HFFc6 (cell line): ENCODE measurements around the gene NIBAN1. TPM values are rescaled to one million over a fixed set of nuclear protein-coding genes. Genes with fewer than 3 reads are reported as not detected.

ENCODE experiments used
- DNase-seq: peaks from one replicate; pipeline ENCODE4 v3.0.0-alpha.2; 2018
- H3K27ac Mint-ChIP-seq: 2 replicates; pipeline ENCODE4 v1.8.0; 2020; ENCODE audit warnings: mild to moderate bottlenecking, mixed read lengths
- H3K27me3 Mint-ChIP-seq: 2 replicates; pipeline ENCODE4 v1.8.0; 2021; ENCODE audit warnings: mild to moderate bottlenecking, moderate library complexity, mixed read lengths; ENCODE audit not compliant: insufficient read depth
- H3K36me3 Mint-ChIP-seq: 2 replicates; pipeline ENCODE4 v1.8.0; 2021; ENCODE audit warnings: low read depth, mixed read lengths
- H3K4me1 Mint-ChIP-seq: 2 replicates; pipeline ENCODE4 v1.8.0; 2020; ENCODE audit warnings: low read depth, mixed read lengths
- H3K4me3 Mint-ChIP-seq: 2 replicates; pipeline ENCODE4 v1.8.0; 2020; ENCODE audit warnings: mild to moderate bottlenecking, moderate library complexity, mixed read lengths
- H3K9me3 Mint-ChIP-seq: 2 replicates; pipeline ENCODE4 v1.8.0; 2020; ENCODE audit warnings: mild to moderate bottlenecking, mixed read lengths
- CTCF ChIP-seq: fragments of 200-600 bp; sonication (generic); IDR thresholded peaks from 2 replicates; pipeline ENCODE4 v1.5.0; 2021; ENCODE audit warnings: antibody characterized with exemption, mild to moderate bottlenecking
- long read RNA-seq: library from polyadenylated mRNA; unstranded; transcript quantifications from one replicate; pipeline ENCODE4 v2.0.0, GENCODE V29; 2019
- total RNA-seq, 6 experiments: library from RNA; stranded (reverse); fragmentation: NEBNext Ultra II Directional; extraction: Animal tissue kit (Norgen Biotek cat#: 25700); gene quantifications; 2 replicates in 1 of 6; 3 replicates in 5 of 6; pipeline ENCODE4 v1.2.3, GENCODE V29; 2021

NIBAN1 gene
- total RNA-seq: 10 to 100 TPM; 13.2 to 29.8 (median 27.6) TPM
- long read RNA-seq, full-length matches to known transcripts: 12 of 21 reads
- long read RNA-seq, partial matches to known transcripts: 0 of 21 reads
- long read RNA-seq, other reads (novel, unspliced or antisense): 9 of 21 reads

DNA sequence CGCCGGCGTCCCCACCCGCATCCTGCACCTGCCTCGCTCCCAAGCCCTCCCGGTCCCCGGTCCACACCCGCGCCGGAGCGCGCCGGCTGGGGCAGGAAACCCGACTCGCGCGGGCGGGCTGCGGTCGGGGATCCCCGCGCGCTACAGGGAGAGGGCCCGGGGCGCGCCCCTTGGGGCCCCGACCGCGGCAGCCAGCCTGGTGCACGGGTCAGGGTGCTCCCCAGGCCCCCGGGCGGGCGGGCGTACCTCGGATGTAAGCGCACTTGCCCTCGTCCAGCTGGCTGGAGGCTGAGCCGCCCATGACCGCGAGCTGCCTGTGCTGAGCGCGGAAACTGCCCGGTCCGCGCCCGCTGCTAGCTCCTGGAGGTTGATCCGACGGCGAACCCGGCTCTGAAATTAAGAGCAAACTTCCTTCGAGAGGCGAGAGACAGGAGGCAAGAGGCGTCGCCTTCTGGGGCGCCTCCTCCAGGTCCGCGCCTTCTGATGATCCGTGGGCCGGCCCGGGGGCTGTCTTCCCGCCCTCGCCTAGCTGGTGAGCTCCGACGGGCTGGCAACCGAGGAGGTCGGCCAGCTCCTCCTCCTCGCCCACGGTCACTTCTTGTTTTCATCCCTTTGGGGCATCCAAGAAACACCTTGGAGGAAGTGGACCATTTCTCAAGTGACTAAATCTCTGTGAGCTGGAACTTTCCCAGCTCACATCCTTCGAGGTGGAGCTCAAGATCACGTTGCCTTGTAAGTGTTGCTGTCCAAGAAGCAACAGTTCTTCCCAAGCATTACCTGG, at the start of gene NIBAN1:
Gene NIBAN1, minus strand, starts transcription at position 453 of the 781 bp plus-strand sequence. Its CDS starts 152 bp downstream, at position 301.
- Mint-ChIP-seq H3K27ac (peak within 1 kb of the TSS; percentile 96), H3K4me3 (peak within 1 kb of the TSS; percentile 99), H3K27me3 (no peaks in the 10 kb centered on the region; the same call in 1 of the 2 replicates), H3K9me3 (no peaks in the 10 kb centered on the region), H3K4me1 (peaks cover 40% of the 10 kb centered on the region), H3K36me3 (no peaks in the 10 kb centered on the region)
- peak; percentile 27 for DNase-seq
- TF ChIP-seq CTCF: peak; percentile 1; the same call in 1 of the 2 replicates

DNA sequence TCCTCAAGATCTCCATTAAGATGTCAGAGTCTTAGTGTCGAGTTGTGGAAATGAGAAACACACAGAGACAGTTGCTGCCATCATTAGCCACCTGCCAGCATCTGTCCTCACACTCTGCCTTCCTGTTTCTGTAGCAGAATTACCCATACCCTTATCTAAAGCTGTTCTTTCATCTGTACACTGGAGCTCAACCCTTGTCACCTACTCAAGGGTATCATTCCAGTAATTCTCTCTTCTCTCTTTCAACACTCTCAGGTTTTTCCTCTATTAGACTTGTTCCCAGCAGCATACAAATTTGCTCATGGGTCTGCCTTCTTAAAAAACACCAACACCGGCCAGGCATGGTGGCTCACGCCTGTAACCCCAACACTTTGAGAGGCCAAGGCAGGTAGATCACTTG, 43.7 kb upstream of the NIBAN1 start:
- Mint-ChIP-seq H3K36me3 (no peaks in the 10 kb centered on the region), H3K9me3 (no peaks in the 10 kb centered on the region), H3K27me3 (peaks cover 1% of the 10 kb centered on the region), H3K27ac (peak overlapping the region; percentile 47), H3K4me1 (peaks cover 20% of the 10 kb centered on the region), H3K4me3 (no peak overlapping the region)
- no peak for DNase-seq
- TF ChIP-seq CTCF: no peak

GRCh38 chr1:185017338-185017737, 43.0 kb upstream of the NIBAN1 start:
- H3K9me3 Mint-ChIP-seq: no peaks in the 10 kb centered on the region
- H3K27ac Mint-ChIP-seq: peak overlapping the region; percentile 80
- TF ChIP-seq CTCF: no peak
- no peaks in the 10 kb centered on the region for H3K36me3 Mint-ChIP-seq
- H3K4me1 Mint-ChIP-seq: peaks cover 20% of the 10 kb centered on the region
- no peak overlapping the region; the same call in 1 of the 2 replicates for H3K4me3 Mint-ChIP-seq
- DNase-seq: peak; percentile 84
- peaks cover 1% of the 10 kb centered on the region for H3K27me3 Mint-ChIP-seq

DNA sequence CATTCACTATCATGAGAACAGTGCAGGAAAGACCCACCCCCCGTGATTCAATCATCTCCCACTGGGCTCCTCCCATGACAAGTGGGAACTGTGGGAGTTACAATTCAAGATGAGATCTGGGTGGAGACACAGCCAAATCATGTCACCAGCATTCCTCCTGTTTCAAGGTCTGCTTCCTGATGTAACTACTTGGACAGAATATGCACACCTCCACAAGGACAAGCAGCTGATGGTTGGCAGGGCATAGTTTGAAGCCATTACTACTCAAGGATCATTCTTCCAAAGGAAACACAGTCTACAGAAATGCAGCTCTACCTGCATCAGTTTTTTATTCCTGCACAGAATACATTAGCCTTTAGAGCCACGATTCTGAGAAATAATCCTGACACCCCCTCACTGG, 42.6 kb upstream of the NIBAN1 start:
- H3K4me1 Mint-ChIP-seq: peaks cover 20% of the 10 kb centered on the region
- no peak for DNase-seq
- H3K27ac Mint-ChIP-seq: peak overlapping the region; percentile 80
- H3K4me3 Mint-ChIP-seq: no peak overlapping the region; the same call in 1 of the 2 replicates
- no peaks in the 10 kb centered on the region for H3K36me3 Mint-ChIP-seq
- TF ChIP-seq CTCF: no peak
- H3K9me3 Mint-ChIP-seq: no peaks in the 10 kb centered on the region
- H3K27me3 Mint-ChIP-seq: peaks cover 3% of the 10 kb centered on the region; the same call in 1 of the 2 replicates

DNA sequence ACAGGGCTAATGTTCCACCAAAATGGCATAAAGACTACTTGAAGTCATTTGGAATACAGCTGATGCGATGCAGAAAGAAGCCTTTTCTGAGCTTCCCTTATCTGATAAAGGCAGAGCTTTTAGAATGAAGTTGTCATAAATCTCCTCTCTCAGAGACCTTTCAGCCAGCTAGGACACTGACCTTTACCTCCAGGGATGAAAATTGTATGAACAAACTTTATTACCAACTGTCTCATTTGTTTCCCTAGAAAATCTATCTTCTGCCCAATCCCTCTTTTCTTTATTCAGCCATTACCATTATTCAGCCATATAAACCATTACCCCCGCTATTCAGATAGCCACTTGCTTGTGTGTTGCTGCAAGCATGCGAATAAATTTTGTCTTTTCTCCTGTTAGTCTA, 41.3 kb upstream of the NIBAN1 start:
- H3K27me3 Mint-ChIP-seq: peaks cover 3% of the 10 kb centered on the region; the same call in 1 of the 2 replicates
- no peak for DNase-seq
- H3K9me3 Mint-ChIP-seq: no peaks in the 10 kb centered on the region
- peaks cover 20% of the 10 kb centered on the region for H3K4me1 Mint-ChIP-seq
- no peak overlapping the region; the same call in 1 of the 2 replicates for H3K27ac Mint-ChIP-seq
- H3K36me3 Mint-ChIP-seq: no peaks in the 10 kb centered on the region
- no peak overlapping the region for H3K4me3 Mint-ChIP-seq
- TF ChIP-seq CTCF: no peak
